GM19452 (cell line): ENCODE data around the gene EHD1.
A peak's percentile ranks its signal among the peaks of the same experiment; 100 is the strongest.
"Not testable (repeated sequence)": the region's sequence is repeated elsewhere in the genome, so short reads cannot be mapped to it uniquely, and the experiment has no call there.

Experiments used
- ATAC-seq: cut with Tn5 transposase; IDR thresholded peaks from one replicate; pipeline ENCODE4 v1.9.1; 2021; ENCODE audit not compliant: unreplicated experiment

Gene EHD1

DNA sequence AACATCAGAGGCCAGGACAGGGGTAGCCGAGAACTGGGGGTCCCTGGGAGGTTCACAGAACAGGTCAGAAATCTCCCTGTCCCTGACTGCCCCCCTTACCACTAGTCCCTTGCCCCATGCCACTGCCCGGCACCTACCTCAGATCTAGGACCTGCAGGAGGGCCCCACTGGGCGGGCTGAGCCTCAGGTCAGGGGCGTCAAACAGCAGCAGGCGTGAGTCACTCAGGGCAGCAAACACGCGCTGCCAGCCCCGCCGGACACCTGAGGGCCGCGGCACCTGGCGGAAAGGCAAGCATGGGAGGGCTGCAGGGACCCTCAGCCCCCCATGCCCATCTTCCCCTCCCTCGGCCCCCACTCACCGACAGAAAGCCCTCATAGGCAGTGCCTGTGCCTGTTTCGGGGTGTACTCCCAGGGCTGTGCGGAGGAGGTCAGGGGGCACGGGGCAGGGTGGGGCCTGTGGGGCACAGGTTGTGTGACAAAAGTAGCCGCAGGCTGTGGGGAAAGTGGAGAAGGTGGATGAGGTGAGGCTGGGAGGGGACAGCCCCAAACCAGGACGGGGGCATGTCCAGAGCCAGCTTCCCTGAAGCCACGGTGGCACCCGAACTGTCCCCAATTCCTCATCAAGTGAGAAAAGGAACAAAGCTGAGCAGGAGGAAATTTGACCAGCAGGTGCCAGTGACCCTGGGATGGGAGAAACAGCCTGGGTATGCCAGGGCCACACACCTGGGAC is 45.8 kb downstream of the EHD1 start:
- ATAC-seq = no peak

- no peak for ATAC-seq
Observed at GRCh38 chr11:64831411-64831891, 47.0 kb downstream of the EHD1 start.

DNA sequence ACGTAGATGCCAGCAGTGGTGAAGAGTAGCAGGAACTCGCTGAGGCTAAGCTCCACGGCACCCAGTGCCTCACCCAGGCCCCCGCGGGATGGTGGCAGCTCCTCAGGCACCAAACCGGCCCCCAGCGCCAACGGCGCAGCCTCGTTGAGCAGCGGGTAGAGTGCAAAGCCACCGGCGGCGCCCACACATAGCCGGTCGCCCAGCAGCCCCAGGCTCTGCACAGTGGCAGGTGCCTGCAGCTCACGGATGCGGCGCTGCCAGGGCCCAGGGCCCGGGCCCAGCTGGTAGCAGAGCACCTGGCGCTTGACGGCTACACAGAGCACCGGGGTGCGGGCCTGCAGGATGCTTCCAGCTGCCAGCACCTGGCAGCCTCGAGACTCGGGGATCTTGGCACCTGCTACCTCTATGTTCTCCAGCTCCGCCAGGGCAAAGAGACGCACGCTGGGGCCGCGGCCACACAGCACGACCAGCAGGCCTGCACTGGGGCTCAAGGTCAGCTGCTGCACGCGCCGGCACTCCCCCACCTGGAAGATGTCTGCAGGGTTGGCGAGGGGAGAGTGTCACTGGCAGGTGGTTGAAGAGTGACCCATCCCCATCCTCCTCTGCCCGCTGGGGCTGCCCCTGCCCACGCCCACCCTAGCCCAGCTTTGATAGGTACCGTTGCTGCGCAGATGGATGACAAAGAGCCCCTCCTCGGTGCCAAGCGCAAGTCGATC is 48.7 kb downstream of the EHD1 start:
- no peak for ATAC-seq

- ATAC-seq = no peak
Observed at GRCh38 chr11:64827451-64827839, 51.0 kb downstream of the EHD1 start.

- ATAC-seq = no peak
Observed at GRCh38 chr11:64826578-64827450, 51.6 kb downstream of the EHD1 start.

DNA sequence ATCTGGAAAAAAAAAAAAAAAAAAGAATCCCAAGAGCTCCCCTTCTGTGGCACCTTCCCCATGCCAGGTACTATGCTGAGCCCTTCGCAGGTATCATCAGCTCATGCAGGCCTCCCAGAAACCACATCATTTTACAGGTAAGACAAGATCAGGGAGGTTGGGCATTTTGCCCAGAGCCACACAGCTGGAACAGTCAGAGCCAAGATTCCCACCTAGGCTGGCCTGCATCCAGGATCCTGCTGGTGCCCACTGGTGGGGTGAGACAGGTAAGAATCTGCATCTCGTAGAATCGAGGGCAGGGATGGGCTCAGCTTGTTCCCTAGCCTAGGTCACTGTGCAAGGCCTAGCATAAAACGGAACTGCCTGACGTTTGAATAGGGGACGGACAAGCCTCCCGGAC is 52.4 kb downstream of the EHD1 start:
- no peak for ATAC-seq

- no peak for ATAC-seq
Observed at GRCh38 chr11:64823568-64824119, 54.8 kb downstream of the EHD1 start.

DNA sequence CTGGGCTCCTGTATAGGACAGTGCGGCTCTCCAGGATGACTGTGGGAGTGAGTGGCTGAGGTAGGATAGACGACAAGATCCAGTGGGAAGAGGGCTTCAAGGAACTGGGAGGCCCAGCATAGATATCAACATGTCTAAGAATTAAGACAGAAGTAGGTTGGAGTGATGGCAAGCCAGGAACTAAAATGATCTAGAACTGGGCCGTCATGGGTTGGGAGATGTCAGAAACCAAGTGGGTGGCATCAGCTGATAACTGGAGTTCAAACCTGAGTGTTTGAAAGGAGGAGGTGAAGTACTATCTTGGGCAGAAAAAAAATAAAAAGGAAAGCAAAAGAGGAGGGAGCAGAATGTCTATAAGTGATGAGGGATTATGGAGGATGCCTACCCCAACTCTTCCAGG is 60.9 kb downstream of the EHD1 start:
- no peak for ATAC-seq

DNA sequence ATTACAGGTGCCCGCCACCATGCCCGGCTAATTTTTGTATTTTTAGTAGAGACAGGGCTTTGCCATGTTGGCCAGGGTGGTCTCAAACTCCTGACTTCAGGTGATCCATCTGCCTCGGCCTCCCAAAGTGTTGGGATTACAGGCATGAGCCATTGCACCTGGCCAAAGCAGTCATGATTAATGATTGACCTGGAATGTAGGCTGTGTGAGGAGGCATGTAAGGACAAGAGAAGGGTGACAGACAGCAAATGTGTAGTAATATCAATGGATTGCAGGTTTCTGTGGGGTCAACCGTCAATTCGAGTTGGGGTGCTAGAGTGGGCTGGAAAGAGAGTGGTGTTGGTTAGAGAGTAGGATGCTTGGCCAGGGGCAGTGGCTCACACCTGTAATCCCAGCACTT is 63.0 kb downstream of the EHD1 start:
- ATAC-seq = not testable (repeated sequence)

- peak; percentile 64 for ATAC-seq
Observed at GRCh38 chr11:64814712-64815187, 63.7 kb downstream of the EHD1 start.

DNA sequence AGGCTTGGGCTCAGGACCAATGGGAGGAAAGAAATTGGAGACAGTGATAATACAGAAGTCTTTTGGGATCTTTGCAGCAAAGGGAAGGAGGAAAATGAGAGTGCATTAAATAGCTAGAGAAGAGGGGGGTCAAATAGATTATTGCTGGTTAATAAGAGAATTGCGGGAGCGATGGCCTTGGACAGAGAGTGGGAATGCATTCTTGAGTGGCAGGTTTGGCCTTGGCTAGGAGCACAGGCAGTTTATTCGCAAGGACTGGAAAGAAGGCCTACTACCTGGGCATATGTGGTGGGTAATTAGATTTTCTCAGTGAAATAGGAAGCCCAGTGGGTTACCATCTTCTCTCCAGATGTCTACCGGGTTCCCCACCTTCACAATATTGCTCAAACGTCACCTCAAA is 64.6 kb downstream of the EHD1 start:
- no peak for ATAC-seq

DNA sequence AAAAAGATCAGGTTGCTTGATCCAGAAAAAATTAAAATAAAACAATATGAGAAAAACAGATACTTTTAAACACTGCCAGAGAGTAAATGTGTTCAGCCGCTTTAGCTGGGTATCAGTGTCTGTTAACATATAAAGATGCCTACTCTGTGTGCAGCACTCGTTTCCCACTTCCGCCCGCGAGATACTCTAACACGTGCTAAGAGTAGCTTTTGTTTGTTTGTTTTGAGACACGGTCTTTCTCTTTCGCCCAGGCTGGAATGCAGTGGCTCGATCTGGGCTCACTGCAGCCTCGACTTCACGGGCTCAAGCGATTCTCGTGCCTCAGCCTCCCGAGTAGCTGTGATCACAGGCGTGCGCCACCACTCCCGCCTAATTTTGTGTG is 67.5 kb downstream of the EHD1 start:
- no peak for ATAC-seq

DNA sequence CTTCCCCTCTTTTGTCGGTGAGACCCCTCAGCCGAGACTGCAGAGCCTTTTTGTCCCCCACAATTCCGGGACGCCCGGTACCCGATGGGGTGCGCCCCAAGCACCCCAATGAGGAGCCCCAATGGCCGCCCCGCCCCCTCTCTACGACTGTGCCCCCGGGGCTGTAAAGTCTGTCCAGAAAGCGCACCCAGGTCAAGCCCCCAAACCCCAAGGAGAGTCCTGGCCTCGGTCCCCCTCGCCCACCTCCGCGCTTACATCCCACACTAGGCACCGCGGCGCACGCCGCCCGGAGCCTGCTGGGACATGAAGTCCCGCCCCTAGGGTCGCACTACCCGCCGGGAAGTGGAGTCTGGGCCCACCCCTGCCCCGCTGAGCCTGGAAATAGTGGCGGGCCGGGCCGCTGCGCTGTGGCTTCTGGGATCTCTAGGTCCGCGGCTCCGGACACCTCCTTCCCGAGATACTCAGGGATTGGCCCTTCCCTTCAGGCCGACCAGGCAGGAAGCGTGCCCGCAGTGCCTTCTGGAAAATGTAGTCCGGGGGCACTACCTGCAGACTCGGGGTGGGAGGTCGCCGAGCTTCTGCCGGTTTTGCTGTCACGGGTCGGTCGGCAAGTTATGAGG is 68.0 kb downstream of the EHD1 start, which contains the start of gene MEN1:
Gene MEN1 (minus strand): TSS at position 281 of the 620 bp plus-strand sequence. CDS start 442 bp downstream, outside the sequence.
- peak; percentile 50 for ATAC-seq

- no peak for ATAC-seq
Observed at GRCh38 chr11:64809781-64810241, 68.6 kb downstream of the EHD1 start.

DNA sequence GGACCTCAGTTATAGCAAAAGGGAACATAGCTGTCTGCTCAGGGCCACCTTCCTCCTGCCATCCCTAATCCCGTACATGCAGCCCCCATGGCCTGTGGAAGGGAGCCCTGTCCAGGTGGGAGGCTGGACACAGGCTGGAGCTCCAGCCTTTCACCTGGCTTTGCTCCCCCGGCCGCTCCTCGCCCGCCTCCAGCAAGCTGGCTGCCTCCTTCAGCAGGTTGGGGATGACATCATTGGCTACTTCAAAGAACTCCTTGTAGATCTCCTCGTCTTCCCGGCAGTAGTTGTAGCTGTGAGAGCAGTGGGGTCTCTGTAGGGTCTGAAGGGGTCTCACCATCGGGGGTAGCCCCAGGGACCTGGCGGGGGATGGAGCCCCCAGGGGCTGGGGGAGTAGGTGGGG is 72.9 kb downstream of the EHD1 start:
- ATAC-seq = no peak

DNA sequence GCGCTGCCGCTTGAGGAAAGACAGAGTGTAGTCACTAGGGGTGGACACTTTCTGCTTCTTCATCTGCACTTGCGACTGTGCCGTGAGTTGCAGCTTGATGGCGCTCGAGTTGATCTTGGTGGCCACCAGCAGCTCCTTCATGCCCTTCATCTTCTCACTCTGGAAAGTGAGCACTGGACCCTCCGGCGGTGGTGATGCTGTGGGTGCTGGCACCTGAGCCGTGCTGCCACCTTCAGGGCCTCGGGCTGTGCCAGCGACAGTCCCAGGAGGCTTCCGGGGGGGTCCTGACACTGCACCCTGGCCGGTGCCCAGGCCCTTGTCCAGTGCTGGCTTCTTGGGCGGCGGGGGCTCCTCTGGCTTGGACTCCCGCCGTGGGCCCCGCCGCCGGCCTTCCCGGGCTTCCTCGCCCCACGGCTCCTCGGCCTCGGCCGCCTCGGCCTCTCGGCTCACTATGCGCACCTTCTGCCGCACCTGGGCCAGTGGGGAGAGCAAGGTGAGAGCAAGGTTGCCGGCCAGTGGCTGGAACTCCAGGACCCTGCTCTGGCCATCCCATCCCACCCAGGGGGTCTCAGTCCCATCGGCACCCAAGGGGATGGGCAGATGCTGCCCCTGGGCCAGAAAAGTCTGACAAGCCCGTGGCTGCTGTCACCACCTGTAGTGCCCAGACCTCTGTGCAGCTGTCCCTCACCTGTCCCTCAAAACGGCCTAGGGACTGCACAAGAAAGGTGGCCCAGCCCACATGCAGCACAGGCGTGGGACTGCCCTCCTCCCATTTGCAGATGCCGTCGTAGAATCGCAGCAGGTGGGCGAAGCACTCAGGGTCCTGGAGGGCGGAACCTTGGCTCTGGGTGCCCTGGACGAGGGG is 73.8 kb downstream of the EHD1 start:
- no peak for ATAC-seq

GRCh38 chr11:64803846-64804345 is 74.5 kb downstream of the EHD1 start:
- ATAC-seq = no peak

DNA sequence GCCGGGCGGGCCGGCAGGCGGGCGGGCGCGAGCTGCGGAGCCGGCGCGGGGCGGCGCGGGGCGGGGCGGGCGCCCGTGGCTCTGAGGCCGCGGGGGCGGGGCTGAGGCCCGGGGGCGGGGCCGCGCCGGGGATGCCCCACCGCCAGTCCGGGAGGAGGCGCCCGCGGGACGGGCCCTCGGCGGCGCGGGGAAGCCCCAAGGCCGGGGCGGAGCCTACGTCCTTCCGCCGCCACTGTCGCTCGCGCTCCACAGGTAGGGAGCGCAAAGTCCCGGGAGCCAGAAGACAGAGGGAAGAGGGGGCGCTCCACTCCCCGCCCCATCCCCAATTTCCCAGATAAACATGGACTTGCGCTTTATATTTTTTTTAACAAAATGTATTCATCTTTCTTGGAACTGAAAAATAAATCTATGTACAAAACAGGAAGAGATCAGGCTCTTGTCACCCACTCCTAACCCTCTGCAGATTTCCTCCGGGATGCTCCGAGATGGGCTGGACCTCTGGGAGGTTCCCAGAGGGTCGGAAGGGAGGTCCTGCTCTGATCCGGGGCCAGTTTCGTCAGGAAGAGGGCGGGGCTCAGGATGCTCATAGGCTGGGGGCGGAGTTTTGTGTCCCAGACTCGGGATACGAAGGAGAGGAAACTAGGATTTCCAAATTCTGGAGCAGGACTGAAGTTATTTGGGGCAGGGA is 75.1 kb downstream of the EHD1 start, which contains the start of gene MAP4K2:
Gene MAP4K2 (minus strand): TSS at position 57 of the 688 bp plus-strand sequence. CDS start 65 bp downstream, outside the sequence.
- peak; percentile 65 for ATAC-seq
